DMS114 treated with DMSO at 0.1 percent for 48 hours (cell line): ENCODE data around the gene FARSB.
A peak's percentile ranks its signal among the peaks of the same experiment; 100 is the strongest.

ENCODE experiments used
- DNase-seq: peaks from one replicate; lab custom pipeline; 2025; ENCODE audit not compliant: unreplicated experiment; lab: John Stamatoyannopoulos, UW

FARSB gene

DNA sequence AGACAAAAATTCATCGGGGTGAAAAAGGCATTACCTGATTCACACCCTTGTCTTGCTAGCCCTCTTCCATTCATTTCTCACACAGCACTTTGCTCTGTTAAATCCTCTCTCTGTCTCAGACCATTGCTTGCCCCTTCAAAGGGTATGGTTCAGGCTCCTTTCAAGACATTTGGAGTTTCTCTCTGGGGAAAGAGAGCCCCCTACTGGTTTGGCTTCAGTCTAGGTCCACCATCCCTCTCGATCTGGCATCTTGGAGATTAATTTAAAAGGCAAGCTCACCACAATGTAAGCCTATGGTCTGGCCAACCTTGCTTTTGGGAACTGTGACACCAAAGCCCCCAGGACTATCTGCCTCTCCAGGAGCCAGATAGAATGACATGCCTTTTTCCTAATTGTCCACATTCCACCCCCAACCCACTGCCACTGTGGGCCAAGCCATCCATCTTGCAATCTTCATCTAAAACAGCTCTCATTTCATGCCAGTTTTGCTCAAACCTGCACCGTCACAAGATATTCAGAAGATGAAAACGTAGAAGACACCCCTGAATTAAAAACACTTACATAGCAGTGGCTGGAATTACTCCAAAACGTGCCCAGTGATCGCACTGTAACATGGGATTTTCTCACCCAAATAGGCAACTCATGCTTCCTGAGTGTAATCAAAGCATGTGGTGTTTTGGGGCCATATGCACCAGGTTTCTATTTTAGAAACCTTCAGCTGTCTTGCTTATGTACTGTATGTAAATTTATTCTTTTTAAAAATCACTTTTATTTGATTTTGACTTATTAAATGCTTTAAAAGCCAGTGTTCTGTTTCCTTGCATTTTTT, 93.9 kb downstream of the FARSB start:
- peak; percentile 54 for DNase-seq

DNA sequence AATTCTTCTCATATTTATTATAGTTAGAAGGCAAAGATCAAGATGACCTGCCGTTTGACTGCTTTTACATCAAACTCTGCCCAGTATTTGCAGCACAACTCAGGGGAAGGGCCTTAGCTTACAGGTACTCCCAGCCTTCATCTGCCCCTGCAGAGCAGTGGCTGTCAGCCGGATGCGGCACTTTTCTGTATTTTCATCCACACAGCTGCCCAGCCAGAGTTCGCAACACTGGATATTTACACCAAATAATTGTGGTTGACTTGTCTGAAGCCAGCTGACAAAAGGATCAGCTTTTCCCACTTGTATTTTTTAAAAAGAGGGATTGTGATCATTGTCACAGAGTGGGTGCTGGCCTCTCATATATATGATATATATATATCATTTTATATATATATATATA, 94.7 kb downstream of the FARSB start:
- DNase-seq, result no peak

DNA sequence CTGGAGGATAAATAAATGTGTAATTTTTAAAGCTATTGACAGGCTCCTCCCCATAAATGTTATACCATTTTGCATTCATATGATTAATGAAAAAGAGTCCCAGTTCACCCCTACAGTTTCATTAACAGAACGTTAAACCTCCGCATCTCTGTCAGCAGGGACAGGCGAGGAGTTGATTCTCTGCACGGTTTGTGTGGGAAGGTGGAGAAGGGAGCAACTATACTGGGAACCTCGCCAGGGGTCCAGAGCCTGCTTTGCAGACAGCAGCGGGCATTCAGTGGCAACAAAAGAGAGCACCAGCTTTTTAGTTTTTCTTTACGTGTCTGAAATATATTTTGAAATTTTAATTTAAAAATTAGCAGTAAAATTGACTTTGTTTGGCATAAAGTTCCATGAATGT, 101.4 kb downstream of the FARSB start:
- no peak for DNase-seq

DNA sequence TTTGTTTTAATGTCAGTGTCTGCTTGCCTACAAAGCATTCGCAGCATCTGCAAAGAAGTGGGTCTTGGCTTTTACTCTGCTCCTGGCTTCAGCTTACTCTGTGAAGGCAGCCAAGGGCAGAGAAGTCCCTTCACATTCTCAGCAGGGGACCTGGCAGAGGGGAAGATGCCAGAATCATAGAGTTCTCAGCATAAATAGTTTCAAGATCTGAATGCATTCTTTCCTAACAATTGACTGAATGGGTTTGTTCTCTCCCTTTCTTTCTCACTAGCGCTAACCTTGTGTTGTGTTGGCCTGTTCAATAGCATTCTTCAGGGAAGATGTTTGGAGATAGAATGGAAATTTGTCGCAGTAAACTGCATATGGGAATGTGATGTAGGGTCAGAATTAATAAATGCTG, 106.9 kb downstream of the FARSB start:
- DNase-seq, result no peak

DNA sequence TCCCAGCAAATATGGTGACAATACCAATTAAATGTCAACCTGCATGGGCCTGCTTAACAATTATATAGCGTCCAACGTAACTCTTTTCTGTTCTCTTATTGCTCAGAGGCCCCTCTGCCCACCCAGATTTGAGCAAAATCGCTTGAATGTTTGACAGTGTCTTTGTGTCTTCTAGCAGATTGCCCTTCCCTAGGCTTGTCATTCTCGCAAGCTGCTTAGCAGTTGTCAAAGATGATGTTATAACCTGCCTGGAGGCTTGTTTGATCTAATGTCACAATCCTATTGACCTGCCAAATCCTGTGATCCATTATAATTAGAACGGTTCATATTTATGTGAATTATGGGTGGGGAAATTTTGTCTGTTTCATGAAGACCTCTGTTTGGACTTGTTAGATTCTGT, 108.8 kb downstream of the FARSB start:
- no peak for DNase-seq

DNA sequence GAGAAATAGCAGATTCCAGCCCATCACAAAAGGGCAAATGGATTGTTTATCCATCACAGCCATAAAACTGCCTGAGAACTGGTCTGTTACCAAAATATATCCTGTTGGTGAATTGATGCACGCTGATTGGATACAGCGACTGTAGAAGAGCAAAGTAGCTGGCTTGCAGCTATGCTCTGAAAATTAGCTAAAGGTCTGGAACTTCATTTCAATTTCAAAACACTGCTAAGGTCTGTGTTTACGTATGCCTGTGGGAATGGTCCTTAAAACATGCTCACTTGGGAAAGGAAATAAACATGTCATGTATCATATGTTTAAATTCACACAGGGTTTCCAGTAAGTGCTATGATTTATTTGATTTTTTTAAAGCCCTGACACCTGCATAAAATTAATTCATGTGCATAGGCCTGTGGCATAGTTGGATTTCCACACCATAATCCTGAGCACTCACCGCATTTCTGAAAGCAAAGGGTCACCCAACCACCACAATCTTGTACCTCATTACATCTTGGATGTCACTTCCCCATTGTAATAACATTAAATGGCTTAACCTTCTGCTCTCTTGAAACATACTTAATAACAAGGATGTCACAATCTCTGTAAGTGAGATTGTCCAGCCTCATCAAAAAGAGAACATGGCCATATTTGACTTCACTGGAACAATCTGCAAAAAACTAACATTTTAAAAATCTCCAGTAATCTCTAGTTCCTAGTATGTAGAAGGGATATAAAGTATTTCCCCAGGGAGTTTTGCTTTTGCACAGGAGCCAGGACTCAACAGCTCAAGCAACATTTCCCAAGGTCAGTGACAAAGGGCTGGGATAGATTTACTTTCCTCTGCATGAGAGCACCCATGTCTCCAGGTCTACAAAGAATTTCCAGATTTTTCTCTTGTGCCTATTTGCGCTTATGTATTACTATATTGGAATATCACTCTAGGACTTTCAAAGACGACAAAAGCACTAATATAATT, 109.8 kb downstream of the FARSB start:
- DNase-seq, result no peak

DNA sequence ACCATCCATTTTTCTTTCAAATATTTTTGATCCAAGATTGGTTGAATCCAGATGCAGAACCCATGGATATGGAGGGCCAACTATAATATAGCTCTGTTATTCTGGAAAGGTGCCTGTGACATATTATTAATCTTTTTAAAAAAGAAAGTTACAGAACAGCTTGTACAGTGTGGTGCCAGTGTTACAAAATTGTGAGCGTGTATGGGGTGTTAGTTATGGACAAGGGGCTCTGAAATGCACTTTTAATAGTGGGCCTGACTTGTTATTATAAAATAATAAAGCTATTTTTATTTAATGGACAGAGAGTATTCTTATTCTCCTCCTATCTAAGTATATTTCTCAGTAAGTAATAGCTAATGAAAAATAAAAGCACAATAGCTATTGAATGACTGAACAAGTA, 111.2 kb downstream of the FARSB start:
- no peak for DNase-seq

DNA sequence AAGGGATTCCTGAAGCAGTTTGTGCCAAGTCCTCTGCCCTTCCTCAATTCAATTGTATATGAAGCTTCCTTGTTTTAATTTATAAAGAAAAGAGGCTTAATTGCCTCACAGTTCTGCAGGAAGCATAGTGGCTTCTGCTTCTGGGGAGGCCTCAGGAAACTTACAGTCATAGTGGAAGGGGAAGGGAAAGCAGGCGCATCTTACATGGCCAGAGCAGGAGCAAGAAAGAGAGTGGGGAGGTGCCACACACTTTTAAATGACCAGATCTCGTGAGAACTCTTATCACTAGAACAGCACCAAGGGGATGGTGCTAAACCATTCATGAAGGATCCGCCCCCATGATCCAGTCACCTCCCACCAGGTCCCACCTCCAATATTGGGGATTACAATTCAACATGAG, 117.4 kb downstream of the FARSB start:
- DNase-seq, result no peak

DNA sequence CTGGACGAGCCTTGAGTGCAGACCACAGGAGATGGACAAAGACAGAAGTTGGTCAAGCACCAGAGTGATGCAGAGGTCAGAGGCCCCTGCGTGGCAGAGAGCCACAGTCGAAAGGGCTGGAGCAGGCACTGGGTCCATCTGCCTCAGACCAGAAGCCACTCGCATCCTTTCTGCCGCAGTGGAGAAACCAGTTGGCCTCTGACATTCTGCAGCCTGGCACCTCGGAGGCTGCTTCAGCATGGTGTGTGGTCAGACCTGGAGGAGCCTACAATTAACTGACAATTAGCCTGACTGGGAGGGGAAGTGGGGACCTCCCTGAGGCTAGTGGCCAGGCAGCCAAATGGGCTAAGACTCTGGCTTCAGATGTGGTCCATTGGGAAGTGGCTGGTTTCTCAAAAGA, 120.4 kb downstream of the FARSB start:
- no peak for DNase-seq

DNA sequence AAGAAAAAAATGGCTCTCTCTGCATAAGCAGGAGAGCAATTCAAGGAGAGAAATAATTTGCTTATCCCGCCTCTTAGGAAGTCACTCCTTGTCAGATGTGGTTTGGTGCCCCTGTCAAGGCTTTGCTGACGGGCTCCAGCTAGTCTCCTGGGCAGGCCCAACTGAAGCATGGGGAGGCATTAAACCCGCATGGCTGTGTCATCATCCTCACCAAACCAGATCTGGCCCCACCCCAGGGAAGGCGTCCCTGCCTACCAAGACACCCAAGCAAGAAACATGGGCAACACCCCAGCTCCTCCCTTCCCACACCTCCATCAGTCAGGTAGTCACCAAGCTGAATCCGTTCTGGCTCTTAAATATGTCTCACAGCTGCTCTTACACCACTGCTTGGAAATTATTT, 123.6 kb downstream of the FARSB start:
- DNase-seq, result no peak

DNA sequence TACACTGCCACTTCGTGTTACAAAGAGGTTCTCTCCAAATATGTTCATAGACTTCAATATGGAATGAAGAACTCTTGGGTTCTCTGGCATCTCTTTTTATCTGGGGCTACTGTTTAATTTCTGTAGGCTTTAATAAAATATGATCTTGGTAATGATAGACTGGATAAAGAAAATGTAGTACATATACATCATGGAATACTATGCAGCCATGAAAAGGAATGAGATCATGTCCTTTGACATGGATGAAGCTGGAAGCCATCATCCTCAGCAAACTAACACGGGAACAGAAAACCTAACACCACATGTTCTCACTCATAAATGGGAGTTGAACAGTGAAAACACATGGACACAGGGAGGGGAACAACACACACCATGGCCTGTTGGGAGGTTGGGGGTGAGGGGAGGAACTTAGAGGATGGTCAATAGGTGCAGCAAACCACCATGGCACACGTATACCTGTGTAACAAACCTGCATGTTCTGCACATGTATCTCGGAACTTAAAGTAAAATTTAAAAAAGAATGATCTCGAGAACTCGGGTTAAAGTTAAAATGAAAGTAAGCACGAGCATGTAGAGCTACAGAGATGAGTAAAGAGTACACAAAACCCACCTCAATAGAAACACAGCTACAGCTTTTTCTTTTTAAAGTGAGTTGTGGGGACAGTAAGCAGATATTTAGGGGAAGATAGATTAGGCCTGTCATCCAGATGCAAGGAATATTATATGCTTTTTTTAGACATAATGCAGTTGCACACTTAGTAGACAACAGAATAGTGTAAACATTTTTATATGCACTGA, 129.2 kb downstream of the FARSB start:
- DNase-seq, result no peak

DNA sequence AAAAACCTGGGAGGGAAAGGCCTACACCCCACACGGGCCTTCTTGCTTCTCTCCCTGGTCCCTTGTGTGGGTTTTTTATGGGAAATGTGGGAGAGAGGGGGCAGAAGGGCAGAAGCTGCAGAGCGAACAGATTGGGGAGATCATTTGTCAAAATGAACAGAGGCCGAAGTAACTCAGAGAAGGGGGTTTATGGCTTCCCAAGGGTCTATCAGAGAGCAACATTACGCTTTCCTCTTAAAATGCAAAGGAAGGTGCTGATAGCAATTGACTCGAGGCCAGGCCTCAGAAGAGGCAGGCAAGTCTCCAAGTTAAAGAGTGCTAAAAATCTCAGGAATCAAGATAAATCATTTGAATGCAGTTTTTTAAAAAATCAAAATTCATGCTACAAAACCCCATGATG, 130.1 kb downstream of the FARSB start:
- DNase-seq, result no peak

DNA sequence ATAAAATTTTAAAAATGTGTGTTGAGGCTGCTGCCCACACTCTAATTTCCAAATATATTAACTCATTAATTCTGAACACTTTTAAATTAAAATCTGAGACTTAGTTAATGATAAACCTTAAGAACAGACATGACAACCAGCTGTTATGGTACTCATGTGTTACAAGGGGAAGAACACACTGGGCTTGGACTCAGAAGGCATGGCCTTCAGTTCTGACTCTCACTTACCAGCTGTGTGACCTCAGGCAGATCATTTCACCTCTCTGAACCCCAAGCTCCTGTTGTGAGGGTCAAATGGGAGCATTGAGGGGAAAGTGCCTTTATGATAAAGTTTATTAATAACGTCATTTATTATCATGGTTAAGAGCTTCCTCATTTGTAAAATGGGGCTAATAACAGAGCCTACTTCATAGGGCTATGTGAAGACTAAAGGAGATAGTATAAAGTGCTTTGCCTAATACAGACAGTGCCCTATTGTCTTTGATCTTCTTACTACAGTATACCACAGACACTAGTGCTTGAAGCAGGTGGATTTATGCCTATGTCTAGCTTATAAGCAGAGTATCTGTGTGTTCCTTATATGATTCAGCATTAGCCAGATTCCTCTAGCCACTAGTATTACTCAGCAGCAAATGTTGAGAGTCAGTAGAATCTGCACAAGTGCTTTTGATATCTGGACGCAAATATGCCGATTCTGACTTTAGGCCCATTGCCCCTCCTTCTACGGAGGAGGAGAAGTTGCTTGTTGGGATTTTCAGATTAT, 131.9 kb downstream of the FARSB start:
- no peak for DNase-seq

DNA sequence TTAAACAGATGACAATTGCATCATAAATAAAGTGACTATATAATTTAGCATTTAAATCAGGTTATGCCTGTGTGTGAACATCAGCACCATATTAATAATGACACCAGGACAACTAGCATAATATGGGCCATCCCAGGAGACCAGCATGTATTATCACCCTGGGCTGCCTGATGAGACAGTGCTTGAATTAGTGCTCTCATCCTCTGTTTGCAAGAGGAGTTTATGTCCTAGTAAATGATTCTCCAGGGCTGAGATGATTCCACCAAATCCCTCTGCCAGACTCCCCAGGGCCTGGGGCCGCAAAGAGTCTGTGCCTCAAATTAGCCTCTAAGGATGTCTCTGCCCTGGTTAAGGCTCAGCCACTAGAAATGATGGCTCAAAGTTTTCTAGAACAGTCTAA, 133.8 kb downstream of the FARSB start:
- DNase-seq, result no peak

DNA sequence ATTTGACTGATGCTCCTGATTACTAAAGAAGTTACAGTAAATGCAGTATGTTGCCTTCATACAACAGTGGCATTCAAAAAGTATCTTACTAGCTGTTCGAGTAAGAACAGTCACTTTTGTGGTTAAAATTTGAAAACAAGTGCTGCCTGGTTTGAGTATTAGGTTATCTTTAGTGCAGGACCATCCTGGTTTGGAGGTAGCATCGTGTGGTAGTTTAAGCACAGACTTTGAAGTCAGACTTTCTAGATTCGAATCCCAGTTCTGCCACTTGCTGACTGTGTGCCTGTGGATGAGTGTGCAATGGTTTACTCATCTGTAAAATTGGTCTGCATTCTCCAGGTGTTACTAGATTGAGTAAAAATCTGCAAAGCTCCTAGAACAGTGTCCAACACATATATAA, 134.8 kb downstream of the FARSB start:
- DNase-seq, result no peak
